Kidney (tissue), 14 donors: ENCODE measurements around the gene SLC25A5. TPM values are rescaled to one million over a fixed set of nuclear protein-coding genes. Genes with fewer than 3 reads are reported as not detected.

Experiments
- DNase-seq, 5 donors: peaks; one replicate each; pipeline ENCODE4 v3.0.0-alpha.2; 2013 to 2020
- FAIRE-seq: peaks from 2 replicates; lab custom pipeline; 2012; peaks lifted over from hg19 to GRCh38; lab: Jason Lieb, UNC
- H3K27ac ChIP-seq, 2 donors: one replicate each; pipeline ENCODE4 v1.7.0; 2013; ENCODE audit warnings: low read depth in 2 of 2, low read length in 2 of 2, inconsistent platforms in 1 of 2
- H3K27me3 ChIP-seq: one replicate; pipeline ENCODE4 v1.7.1; 2013; ENCODE audit warnings: low read length, inconsistent platforms; ENCODE audit not compliant: control insufficient read depth, insufficient read depth
- H3K36me3 ChIP-seq, 3 donors: one replicate each; pipeline versions ENCODE4 v1.7.0 to v1.7.1; 2013; ENCODE audit warnings: low read length in 3 of 3, control low read depth in 1 of 3, inconsistent platforms in 1 of 3; ENCODE audit not compliant: insufficient read depth in 3 of 3, control insufficient read depth in 2 of 3
- H3K4me1 ChIP-seq, 3 donors: one replicate each; pipeline versions ENCODE4 v1.7.0 to v1.7.1; 2013; ENCODE audit warnings: low read length in 3 of 3, inconsistent platforms in 1 of 3, low read depth in 1 of 3; ENCODE audit not compliant: control insufficient read depth in 2 of 3, insufficient read depth in 2 of 3
- H3K4me3 ChIP-seq, 3 donors: one replicate each; pipeline versions ENCODE4 v1.7.0 to v1.8.1; 2013; ENCODE audit warnings: low read length in 3 of 3, control low read depth in 1 of 3, inconsistent platforms in 1 of 3
- H3K9ac ChIP-seq, 3 donors: one replicate each; pipeline versions ENCODE4 v1.7.0 to v1.7.1; 2013; ENCODE audit warnings: low read length in 3 of 3, control low read depth in 1 of 3, inconsistent platforms in 1 of 3
- H3K9me3 ChIP-seq, 3 donors: one replicate each; pipeline versions ENCODE4 v1.7.0 to v1.7.1; 2013; ENCODE audit warnings: low read length in 3 of 3, control low read depth in 1 of 3, inconsistent platforms in 1 of 3; ENCODE audit not compliant: control insufficient read depth in 2 of 3, insufficient read depth in 1 of 3
- intact Hi-C: fragments of 100-400 bp; cut with DNase I; formaldehyde crosslinking; loops from one replicate; pipeline ENCODE4 v1.11.1; 2022
- polyA plus RNA-seq: library from polyadenylated mRNA; stranded (reverse); fragments of 350-450 nt; fragmentation: Illumina TruSeq; extraction: RNeasy Lipid Tissue Mini Kit (QIAGEN cat#74804); gene quantifications from one replicate; pipeline ENCODE4 v1.2.3, GENCODE V29; 2014; ENCODE audit warnings: low read depth, low replicate concordance; ENCODE audit not compliant: insufficient read depth
- total RNA-seq: library from RNA; stranded (reverse); fragmentation: NEBNext Ultra II Directional; extraction: Animal tissue kit (Norgen Biotek cat#: 25700); gene quantifications from one replicate; pipeline ENCODE4 v1.2.1, GENCODE V29; 2021
- TF ChIP-seq, protein P1 (sequence below): IDR thresholded peaks from 3 replicates; pipeline ENCODE4 v1.5.1; 2012; ENCODE audit warnings: mild to moderate bottlenecking, moderate library complexity, borderline replicate concordance; ENCODE audit not compliant: insufficient read depth; ENCODE audit errors: extremely low read depth
- donor health status: control.
- donor health status: control.
- donor health status: control.
- donor health status: control.
- donor health status: control.
- donor health status: DM: yes; HTN: yes; CAD: no.
- donor health status: Normal renal cell carcinoma (clear cell type).

SLC25A5 gene
- total and polyA plus RNA-seq, 2 donors from 2014 or later = 224 to 850 TPM

DNA sequence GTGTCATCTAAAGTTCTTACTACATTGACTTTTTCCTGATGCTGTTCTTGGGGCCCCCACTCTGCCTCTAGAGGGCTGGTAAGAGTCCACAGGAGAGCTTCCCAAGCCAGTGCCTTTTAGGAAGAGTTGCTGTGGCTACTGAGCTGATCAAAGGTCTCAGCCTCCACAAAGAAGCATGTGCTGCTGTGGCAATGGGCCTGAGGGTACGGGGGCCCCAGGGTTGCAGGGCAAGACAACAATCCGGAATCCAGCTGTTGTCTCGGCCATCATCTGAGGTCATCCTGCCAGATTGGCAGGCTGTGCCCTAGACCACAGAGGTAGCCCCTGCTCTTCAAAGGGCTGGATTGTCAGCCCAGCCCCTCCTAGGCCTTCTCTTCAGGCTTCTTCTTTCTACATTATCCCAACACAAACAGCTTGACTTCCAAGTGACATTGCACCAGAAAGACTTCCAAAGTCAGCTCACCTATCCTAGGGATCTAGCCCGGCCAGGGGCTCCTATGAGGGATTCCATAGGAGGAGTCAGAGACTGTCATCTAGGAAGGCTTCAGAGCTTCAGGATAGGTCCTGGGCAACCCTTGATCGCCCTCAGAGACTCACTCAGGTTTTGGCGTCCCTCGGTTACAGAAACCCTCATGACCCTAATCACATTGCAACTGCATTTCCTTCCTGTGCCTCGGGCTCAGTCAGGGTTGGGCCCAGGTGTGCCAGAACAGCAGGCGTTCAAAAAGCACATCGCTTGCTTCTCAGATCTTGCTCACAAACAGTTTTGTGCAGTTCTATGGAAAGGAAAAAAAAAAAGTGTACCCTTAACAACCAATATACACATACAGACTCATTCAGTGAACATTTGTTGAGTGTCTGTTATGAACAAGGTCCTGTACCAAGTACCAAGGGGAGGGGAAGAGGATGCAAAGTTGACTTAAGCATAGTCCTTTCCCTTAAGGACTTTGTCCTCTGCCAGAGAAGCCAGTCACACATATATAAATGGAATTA is 27.8 kb downstream of the SLC25A5 start:
- Histone ChIP-seq H3K27me3 (no peaks in the 10 kb centered on the region), H3K4me3 (no peak overlapping the region), H3K9me3 (no peaks in the 10 kb centered on the region), H3K36me3 (no peaks in the 10 kb centered on the region), H3K27ac (no peak overlapping the region), H3K4me1 (no peaks in the 10 kb centered on the region), H3K9ac (no peak overlapping the region)
- no peak for FAIRE-seq
- DNase-seq = no peak
- intact Hi-C loops = no loop called here
- TF ChIP-seq, protein P1, sequence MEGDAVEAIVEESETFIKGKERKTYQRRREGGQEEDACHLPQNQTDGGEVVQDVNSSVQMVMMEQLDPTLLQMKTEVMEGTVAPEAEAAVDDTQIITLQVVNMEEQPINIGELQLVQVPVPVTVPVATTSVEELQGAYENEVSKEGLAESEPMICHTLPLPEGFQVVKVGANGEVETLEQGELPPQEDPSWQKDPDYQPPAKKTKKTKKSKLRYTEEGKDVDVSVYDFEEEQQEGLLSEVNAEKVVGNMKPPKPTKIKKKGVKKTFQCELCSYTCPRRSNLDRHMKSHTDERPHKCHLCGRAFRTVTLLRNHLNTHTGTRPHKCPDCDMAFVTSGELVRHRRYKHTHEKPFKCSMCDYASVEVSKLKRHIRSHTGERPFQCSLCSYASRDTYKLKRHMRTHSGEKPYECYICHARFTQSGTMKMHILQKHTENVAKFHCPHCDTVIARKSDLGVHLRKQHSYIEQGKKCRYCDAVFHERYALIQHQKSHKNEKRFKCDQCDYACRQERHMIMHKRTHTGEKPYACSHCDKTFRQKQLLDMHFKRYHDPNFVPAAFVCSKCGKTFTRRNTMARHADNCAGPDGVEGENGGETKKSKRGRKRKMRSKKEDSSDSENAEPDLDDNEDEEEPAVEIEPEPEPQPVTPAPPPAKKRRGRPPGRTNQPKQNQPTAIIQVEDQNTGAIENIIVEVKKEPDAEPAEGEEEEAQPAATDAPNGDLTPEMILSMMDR = no peak

DNA sequence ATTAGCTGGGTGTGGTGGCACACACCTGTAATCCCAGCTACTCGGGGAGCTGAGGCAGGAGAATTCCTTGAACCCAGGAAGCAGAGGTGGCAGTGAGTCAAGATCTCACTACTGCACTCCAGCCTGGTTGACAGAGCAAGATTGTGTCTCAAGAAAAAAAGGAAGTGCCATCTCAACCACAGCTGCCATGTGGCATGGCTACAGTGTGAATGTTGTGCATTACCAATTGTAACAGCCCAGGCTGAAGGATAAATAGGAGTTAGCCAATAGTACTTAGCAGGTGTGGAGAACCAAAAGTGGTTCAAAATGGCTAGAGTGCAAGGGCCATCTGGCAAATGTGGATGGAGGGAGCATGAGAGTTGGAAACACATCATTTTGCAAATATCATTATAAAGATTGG is 28.9 kb downstream of the SLC25A5 start:
- FAIRE-seq = no peak

DNA sequence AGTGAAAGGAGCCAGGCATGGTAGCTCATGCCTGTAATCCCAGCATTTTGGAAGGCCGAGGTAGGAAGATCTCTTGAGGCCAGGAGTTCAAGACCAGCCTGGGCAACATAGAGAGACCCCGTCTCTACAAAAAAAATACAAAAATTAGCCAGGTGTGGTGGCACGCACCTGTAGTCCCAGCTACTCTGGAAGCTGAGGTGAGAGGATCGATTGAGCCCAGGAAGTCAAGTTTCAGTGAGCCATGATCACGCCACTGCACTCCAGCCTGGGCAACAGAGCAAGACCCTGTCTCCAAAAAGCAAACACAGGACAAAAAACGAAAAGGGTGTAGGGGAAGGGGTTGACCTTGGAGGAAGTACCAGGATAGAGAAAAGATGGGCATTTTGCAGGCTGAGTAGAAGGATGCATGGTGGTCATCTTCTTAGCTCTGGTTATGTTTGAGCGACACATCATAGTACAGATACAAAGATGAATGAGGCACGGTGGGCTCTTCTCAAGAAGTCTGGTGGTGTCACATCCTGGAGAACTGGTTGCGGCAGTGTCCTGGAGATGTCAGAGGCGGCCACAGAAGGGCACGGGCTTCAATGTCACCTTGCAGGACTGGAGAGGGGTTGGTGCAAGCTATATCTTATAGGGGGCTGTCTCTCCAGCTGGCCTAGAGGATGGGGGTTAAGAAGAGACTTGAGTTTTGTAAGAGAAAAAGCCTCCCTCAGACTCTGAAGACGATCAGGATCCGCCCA is 32.0 kb downstream of the SLC25A5 start:
- Histone ChIP-seq H3K27ac (no peak overlapping the region), H3K27me3 (no peaks in the 10 kb centered on the region), H3K4me1 (peaks cover 0 to 6% (median 5%) of the 10 kb centered on the region in 3 donors), H3K9ac (no peak overlapping the region), H3K4me3 (no peak overlapping the region), H3K36me3 (no peaks in the 10 kb centered on the region), H3K9me3 (no peaks in the 10 kb centered on the region)
- intact Hi-C loops = no loop called here
- DNase-seq (no peak), FAIRE-seq (no peak)
- TF ChIP-seq, protein P1 = no peak

More for the DNA sequence above, 28.9 kb downstream of the SLC25A5 start:
- H3K9ac ChIP-seq = no peak overlapping the region
- H3K27ac ChIP-seq = no peak overlapping the region
- DNase-seq = no peak
- intact Hi-C loops = no loop called here
- TF ChIP-seq, protein P1 = no peak
- H3K4me1 ChIP-seq = no peaks in the 10 kb centered on the region
- H3K9me3 ChIP-seq = no peaks in the 10 kb centered on the region
- H3K27me3 ChIP-seq = no peaks in the 10 kb centered on the region
- H3K4me3 ChIP-seq = no peak overlapping the region
- H3K36me3 ChIP-seq = no peaks in the 10 kb centered on the region
